MM.1S (cell line): ENCODE data around the gene AUTS2.

Experiments used
- EZH2 ChIP-seq: fragments of 300-600 bp; sonication (generic); optimal IDR thresholded peaks from 2 replicates; pipeline ENCODE3; 2017; ENCODE audit warnings: low read depth, mild to moderate bottlenecking, antibody characterized with exemption, low read length, mixed read lengths
- TF ChIP-seq, protein P1 (sequence below): fragments of 300-600 bp; sonication (generic); IDR thresholded peaks from 2 replicates; pipeline ENCODE4 v1.5.1; 2016; ENCODE audit warnings: antibody characterized with exemption, low read length, mixed read lengths

GRCh38 chr7:70215491-70215890, 617.2 kb downstream of the AUTS2 start:
- TF ChIP-seq EZH2, result no peak
- TF ChIP-seq, protein P1, sequence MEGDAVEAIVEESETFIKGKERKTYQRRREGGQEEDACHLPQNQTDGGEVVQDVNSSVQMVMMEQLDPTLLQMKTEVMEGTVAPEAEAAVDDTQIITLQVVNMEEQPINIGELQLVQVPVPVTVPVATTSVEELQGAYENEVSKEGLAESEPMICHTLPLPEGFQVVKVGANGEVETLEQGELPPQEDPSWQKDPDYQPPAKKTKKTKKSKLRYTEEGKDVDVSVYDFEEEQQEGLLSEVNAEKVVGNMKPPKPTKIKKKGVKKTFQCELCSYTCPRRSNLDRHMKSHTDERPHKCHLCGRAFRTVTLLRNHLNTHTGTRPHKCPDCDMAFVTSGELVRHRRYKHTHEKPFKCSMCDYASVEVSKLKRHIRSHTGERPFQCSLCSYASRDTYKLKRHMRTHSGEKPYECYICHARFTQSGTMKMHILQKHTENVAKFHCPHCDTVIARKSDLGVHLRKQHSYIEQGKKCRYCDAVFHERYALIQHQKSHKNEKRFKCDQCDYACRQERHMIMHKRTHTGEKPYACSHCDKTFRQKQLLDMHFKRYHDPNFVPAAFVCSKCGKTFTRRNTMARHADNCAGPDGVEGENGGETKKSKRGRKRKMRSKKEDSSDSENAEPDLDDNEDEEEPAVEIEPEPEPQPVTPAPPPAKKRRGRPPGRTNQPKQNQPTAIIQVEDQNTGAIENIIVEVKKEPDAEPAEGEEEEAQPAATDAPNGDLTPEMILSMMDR, result no peak
